AG10803 (cell line): ENCODE data around the gene EBF3.

ENCODE experiments used
- DNase-seq: peaks from one replicate; pipeline ENCODE4 v3.0.0; 2010; ENCODE audit warnings: low read depth
- H3K4me3 ChIP-seq: 2 replicates; pipeline ENCODE4 v1.5.1; 2011; ENCODE audit warnings: mild to moderate bottlenecking, low read length, control low read depth
- CTCF ChIP-seq: conservative IDR thresholded peaks from 2 replicates; pipeline ENCODE4 v1.5.1; 2011; ENCODE audit warnings: mild to moderate bottlenecking, low read length, control low read depth, inconsistent platforms

The EBF3 gene

GRCh38 chr10:129815898-129816655 lies 148.0 kb downstream of the EBF3 start:
- DNase-seq = no peak
- TF ChIP-seq CTCF = no peak
- no peak overlapping the region for H3K4me3 ChIP-seq

- TF ChIP-seq CTCF = no peak
- no peak overlapping the region for H3K4me3 ChIP-seq
- DNase-seq = no peak
Measured at GRCh38 chr10:129814681-129815646, 149.1 kb downstream of the EBF3 start.

- no peak for DNase-seq
- TF ChIP-seq CTCF = no peak
- H3K4me3 ChIP-seq = no peak overlapping the region
Measured at GRCh38 chr10:129812398-129812797, 151.7 kb downstream of the EBF3 start.

- no peak for DNase-seq
- no peak for TF ChIP-seq CTCF
- H3K4me3 ChIP-seq = no peak overlapping the region
Measured at GRCh38 chr10:129811208-129811607, 152.9 kb downstream of the EBF3 start.

- H3K4me3 ChIP-seq = no peak overlapping the region
- DNase-seq = no peak
- TF ChIP-seq CTCF = no peak
Measured at GRCh38 chr10:129809841-129810240, 154.2 kb downstream of the EBF3 start.

- TF ChIP-seq CTCF = no peak
- no peak for DNase-seq
Measured at GRCh38 chr10:129809431-129809830, 154.6 kb downstream of the EBF3 start.

More at GRCh38 chr10:129809431-129809830, 154.6 kb downstream of the EBF3 start:
- no peak overlapping the region for H3K4me3 ChIP-seq
